HEK293 (cell line): ENCODE measurements around the gene TENT4A.

ENCODE experiments used
- CTCF ChIA-PET: fragments of 350-600 bp; formaldehyde crosslinking; extraction: SDS; loops from one replicate; lab custom pipeline; 2021; ENCODE audit warnings: antibody characterized with exemption; lab: Yijun Ruan, JAX
- POLR2A ChIA-PET: fragments of 300-600 bp; formaldehyde crosslinking; extraction: SDS; loops from one replicate; lab custom pipeline; 2020; ENCODE audit warnings: antibody characterized with exemption, inconsistent platforms; lab: Yijun Ruan, JAX
- H3K27ac ChIP-seq: fragments of 200-500 bp; sonication (Bioruptor generic); 2 replicates; pipeline ENCODE4 v1.5.1; 2014; ENCODE audit warnings: low read depth, low read length, control low read depth, inconsistent platforms; ENCODE audit errors: extremely low read depth
- H3K36me3 ChIP-seq, 2 experiments: fragments of 200-500 bp in 1 of 2; sonication (Bioruptor generic) in 1 of 2; 1 replicate in 1 of 2; 2 replicates in 1 of 2; pipeline ENCODE4 v1.5.1; 2014 to 2017; ENCODE audit warnings: inconsistent platforms in 2 of 2, low read length in 2 of 2; ENCODE audit not compliant: control insufficient read depth in 2 of 2, insufficient read depth in 1 of 2
- H3K4me1 ChIP-seq: fragments of 200-500 bp; sonication (Bioruptor generic); 2 replicates; pipeline ENCODE4 v1.5.1; 2014; ENCODE audit warnings: mild to moderate bottlenecking, low read length, inconsistent platforms; ENCODE audit not compliant: control insufficient read depth, insufficient read depth
- H3K4me3 ChIP-seq: 2 replicates; pipeline ENCODE4 v1.5.1; 2011; ENCODE audit warnings: low read depth, mild to moderate bottlenecking, control low read depth, low read length, moderate library complexity
- H3K9me3 ChIP-seq: fragments of 200-500 bp; sonication (Bioruptor generic); 2 replicates; pipeline ENCODE4 v1.5.1; 2014; ENCODE audit warnings: low read depth, low read length, inconsistent platforms; ENCODE audit not compliant: control insufficient read depth, insufficient read depth
- ATF2 ChIP-seq: fragments of 450-650 bp; formaldehyde crosslinking; IDR thresholded peaks from 2 replicates; pipeline ENCODE4 v1.5.1; 2016; ENCODE audit warnings: missing biosample characterization, missing genetic modification characterization, low read depth
- EGR2 ChIP-seq: fragments of 450-650 bp; formaldehyde crosslinking; IDR thresholded peaks from 2 replicates; pipeline ENCODE4 v1.5.1; 2016; ENCODE audit warnings: low read depth, missing biosample characterization, missing genetic modification characterization
- GLIS1 ChIP-seq: fragments of 450-650 bp; formaldehyde crosslinking; IDR thresholded peaks from 2 replicates; pipeline ENCODE4 v1.5.1; 2016; ENCODE audit warnings: missing biosample characterization, missing genetic modification characterization
- KLF16 ChIP-seq: fragments of 450-650 bp; formaldehyde crosslinking; IDR thresholded peaks from 2 replicates; pipeline ENCODE4 v1.5.1; 2017; ENCODE audit warnings: missing biosample characterization, missing genetic modification characterization
- KLF9 ChIP-seq: fragments of 450-650 bp; formaldehyde crosslinking; IDR thresholded peaks from 2 replicates; pipeline ENCODE4 v1.5.1; 2016; ENCODE audit warnings: missing biosample characterization, missing genetic modification characterization, low read depth
- SCRT1 ChIP-seq: fragments of 450-650 bp; formaldehyde crosslinking; IDR thresholded peaks from 2 replicates; pipeline ENCODE4 v1.5.1; 2016; ENCODE audit warnings: missing biosample characterization, missing genetic modification characterization, borderline replicate concordance
- SCRT2 ChIP-seq: fragments of 450-650 bp; formaldehyde crosslinking; IDR thresholded peaks from 2 replicates; pipeline ENCODE4 v1.5.1; 2016; ENCODE audit warnings: missing biosample characterization, missing genetic modification characterization
- ZBTB26 ChIP-seq: fragments of 450-650 bp; formaldehyde crosslinking; optimal IDR thresholded peaks from 2 replicates; pipeline ENCODE3; 2016; ENCODE audit warnings: missing biosample characterization, mild to moderate bottlenecking, missing genetic modification characterization
- ZFP69B ChIP-seq: fragments of 450-650 bp; formaldehyde crosslinking; IDR thresholded peaks from 2 replicates; pipeline ENCODE4 v1.5.1; 2016; ENCODE audit warnings: missing biosample characterization, missing genetic modification characterization
- ZNF335 ChIP-seq: fragments of 450-650 bp; formaldehyde crosslinking; conservative IDR thresholded peaks from 2 replicates; pipeline ENCODE4 v1.5.1; 2016; ENCODE audit warnings: missing biosample characterization, missing genetic modification characterization
- ZNF362 ChIP-seq: fragments of 450-650 bp; formaldehyde crosslinking; IDR thresholded peaks from 2 replicates; pipeline ENCODE4 v1.5.1; 2016; ENCODE audit warnings: missing biosample characterization, missing genetic modification characterization
- ZNF473 ChIP-seq: fragments of 450-650 bp; formaldehyde crosslinking; IDR thresholded peaks from 2 replicates; pipeline ENCODE4 v1.5.1; 2017; ENCODE audit warnings: missing biosample characterization, missing genetic modification characterization
- ZNF600 ChIP-seq: fragments of 450-650 bp; formaldehyde crosslinking; IDR thresholded peaks from 2 replicates; pipeline ENCODE4 v1.5.1; 2016; ENCODE audit warnings: missing biosample characterization, missing genetic modification characterization
- ZNF792 ChIP-seq: fragments of 450-650 bp; formaldehyde crosslinking; IDR thresholded peaks from 2 replicates; pipeline ENCODE4 v1.5.1; 2016; ENCODE audit warnings: missing biosample characterization, missing genetic modification characterization
- TF ChIP-seq, protein P1 (sequence below): fragments of 450-650 bp; formaldehyde crosslinking; conservative IDR thresholded peaks from 2 replicates; pipeline ENCODE4 v1.5.1; 2016; ENCODE audit warnings: low read depth, missing biosample characterization, missing genetic modification characterization
- TF ChIP-seq, protein P2 (sequence below): fragments of 450-650 bp; formaldehyde crosslinking; IDR thresholded peaks from 2 replicates; pipeline ENCODE4 v1.5.1; 2016; ENCODE audit warnings: missing biosample characterization, missing genetic modification characterization

Gene TENT4A

DNA sequence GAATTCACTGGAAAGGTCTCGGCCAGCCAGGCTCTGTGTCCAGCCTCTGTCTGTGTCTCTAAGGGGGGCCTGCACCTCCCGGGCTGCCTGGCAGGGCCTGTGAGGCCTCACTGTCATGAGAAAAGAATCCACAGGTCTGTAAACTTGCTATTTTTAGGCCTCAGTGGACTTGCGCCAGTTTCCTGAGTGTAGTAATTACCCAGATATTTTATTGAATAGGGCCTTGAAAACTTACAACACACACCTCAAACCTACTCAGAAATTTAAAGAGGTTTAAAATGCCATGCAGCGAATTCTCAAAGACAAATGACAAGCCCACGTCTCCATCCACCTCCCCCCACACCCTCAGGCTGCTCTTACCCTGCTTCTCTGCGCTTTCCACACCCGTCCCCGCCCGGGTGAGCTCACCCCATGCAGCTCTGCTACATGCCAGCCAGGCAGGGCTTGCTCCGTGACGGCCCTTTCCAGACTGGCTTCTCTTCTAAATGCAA lies 8.8 kb upstream of the TENT4A start (continued):
- TF ChIP-seq ATF2 (no peak), ZNF792 (tag by site-specific recombination) (no peak), ZNF600 (tag by site-specific recombination) (0 out of 2 replicates have a peak, but pooled peaks have one; percentile 27), ZFP69B (tag by site-specific recombination) (no peak), SCRT1 (tag by site-specific recombination) (no peak), GLIS1 (peak; percentile 94), ZNF335 (tag by site-specific recombination) (no peak), ZNF362 (tag by site-specific recombination) (no peak), SCRT2 (peak; percentile 73)

GRCh38 chr5:6705088-6705487 lies 8.1 kb upstream of the TENT4A start:
- H3K4me1 ChIP-seq: no peaks in the 10 kb centered on the region
- ChIA-PET CTCF (interaction anchor here (0.6 kb wide), 1 partner anchor 1111 kb away, joined by 3 read pairs; no protein-coding TSS in a partner anchor), POLR2A (interaction anchor here (1.0 to 1.2 kb wide), 2 partner anchors 8 to 73 kb away, joined by 3 read pairs; partner anchors contain the start of genes NSUN2 and TENT4A)
- no peaks in the 10 kb centered on the region for H3K9me3 ChIP-seq
- no peak overlapping the region for H3K4me3 ChIP-seq
- no peaks in the 10 kb centered on the region for H3K36me3 ChIP-seq
- TF ChIP-seq EGR2 (tag by site-specific recombination) (peak; percentile 20; the same call in 1 of the 2 replicates), KLF16 (tag by site-specific recombination) (no peak), KLF9 (tag by site-specific recombination) (no peak), ZNF473 (tag by site-specific recombination) (no peak)
- H3K27ac ChIP-seq: no peak overlapping the region

- Histone ChIP-seq H3K4me1 (no peaks in the 10 kb centered on the region), H3K9me3 (no peaks in the 10 kb centered on the region), H3K27ac (no peak overlapping the region), H3K36me3 (no peaks in the 10 kb centered on the region), H3K4me3 (no peak overlapping the region)
- TF ChIP-seq ZBTB26: no peak
- TF ChIP-seq, protein P1, sequence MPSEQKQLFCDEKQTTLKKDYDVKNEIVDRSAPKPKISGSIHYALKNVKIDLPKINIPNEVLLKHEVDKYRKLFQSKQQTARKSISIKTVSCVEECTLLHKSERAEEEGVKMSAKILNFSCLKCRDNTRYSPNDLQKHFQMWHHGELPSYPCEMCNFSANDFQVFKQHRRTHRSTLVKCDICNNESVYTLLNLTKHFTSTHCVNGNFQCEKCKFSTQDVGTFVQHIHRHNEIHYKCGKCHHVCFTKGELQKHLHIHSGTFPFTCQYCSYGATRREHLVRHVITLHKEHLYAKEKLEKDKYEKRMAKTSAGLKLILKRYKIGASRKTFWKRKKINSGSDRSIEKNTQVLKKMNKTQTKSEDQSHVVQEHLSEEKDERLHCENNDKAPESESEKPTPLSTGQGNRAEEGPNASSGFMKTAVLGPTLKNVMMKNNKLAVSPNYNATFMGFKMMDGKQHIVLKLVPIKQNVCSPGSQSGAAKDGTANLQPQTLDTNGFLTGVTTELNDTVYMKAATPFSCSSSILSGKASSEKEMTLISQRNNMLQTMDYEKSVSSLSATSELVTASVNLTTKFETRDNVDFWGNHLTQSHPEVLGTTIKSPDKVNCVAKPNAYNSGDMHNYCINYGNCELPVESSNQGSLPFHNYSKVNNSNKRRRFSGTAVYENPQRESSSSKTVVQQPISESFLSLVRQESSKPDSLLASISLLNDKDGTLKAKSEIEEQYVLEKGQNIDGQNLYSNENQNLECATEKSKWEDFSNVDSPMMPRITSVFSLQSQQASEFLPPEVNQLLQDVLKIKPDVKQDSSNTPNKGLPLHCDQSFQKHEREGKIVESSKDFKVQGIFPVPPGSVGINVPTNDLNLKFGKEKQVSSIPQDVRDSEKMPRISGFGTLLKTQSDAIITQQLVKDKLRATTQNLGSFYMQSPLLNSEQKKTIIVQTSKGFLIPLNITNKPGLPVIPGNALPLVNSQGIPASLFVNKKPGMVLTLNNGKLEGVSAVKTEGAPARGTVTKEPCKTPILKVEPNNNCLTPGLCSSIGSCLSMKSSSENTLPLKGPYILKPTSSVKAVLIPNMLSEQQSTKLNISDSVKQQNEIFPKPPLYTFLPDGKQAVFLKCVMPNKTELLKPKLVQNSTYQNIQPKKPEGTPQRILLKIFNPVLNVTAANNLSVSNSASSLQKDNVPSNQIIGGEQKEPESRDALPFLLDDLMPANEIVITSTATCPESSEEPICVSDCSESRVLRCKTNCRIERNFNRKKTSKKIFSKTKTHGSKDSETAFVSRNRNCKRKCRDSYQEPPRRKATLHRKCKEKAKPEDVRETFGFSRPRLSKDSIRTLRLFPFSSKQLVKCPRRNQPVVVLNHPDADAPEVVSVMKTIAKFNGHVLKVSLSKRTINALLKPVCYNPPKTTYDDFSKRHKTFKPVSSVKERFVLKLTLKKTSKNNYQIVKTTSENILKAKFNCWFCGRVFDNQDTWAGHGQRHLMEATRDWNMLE: no peak
- no peak for TF ChIP-seq KLF16 (tag by site-specific recombination)
- TF ChIP-seq, protein P2, sequence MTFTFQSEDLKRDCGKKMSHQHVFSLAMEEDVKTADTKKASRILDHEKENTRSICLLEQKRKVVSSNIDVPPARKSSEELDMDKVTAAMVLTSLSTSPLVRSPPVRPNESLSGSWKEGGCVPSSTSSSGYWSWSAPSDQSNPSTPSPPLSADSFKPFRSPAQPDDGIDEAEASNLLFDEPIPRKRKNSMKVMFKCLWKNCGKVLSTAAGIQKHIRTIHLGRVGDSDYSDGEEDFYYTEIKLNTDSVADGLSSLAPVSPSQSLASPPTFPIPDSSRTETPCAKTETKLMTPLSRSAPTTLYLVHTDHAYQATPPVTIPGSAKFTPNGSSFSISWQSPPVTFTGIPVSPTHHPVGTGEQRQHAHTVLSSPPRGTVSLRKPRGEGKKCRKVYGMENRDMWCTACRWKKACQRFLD (tag by site-specific recombination): no peak
- ChIA-PET CTCF (interaction anchor here (0.6 kb wide), 1 partner anchor 888 kb away, joined by 4 read pairs; no protein-coding TSS in a partner anchor), POLR2A (no interaction called here)
These were observed 7.3 kb upstream of the TENT4A start for GRCh38 chr5:6705959-6706358.
